HG02759 (cell line): ENCODE results near the gene RAB3IP.
"Not testable (repeated sequence)": the region's sequence is repeated elsewhere in the genome, so short reads cannot be mapped to it uniquely, and the experiment has no call there.

Experiments used
- ATAC-seq: cut with Tn5 transposase; IDR thresholded peaks from one replicate; pipeline ENCODE4 v1.9.1; 2021; ENCODE audit warnings: mild to moderate bottlenecking, moderate library complexity; ENCODE audit not compliant: unreplicated experiment

The RAB3IP gene

GRCh38 chr12:69751476-69751875, 12.8 kb downstream of the RAB3IP start:
- ATAC-seq: no peak

- ATAC-seq: no peak
These were observed 16.6 kb downstream of the RAB3IP start for GRCh38 chr12:69755302-69755701.

GRCh38 chr12:69756088-69756755, 17.6 kb downstream of the RAB3IP start:
- no peak for ATAC-seq

GRCh38 chr12:69758105-69758504, 19.4 kb downstream of the RAB3IP start:
- no peak for ATAC-seq

GRCh38 chr12:69759581-69759980, 20.9 kb downstream of the RAB3IP start:
- ATAC-seq: not testable (repeated sequence)

GRCh38 chr12:69765515-69765914, 26.9 kb downstream of the RAB3IP start:
- ATAC-seq: no peak

- no peak for ATAC-seq
These were observed 27.6 kb downstream of the RAB3IP start for GRCh38 chr12:69766260-69766659.

- no peak for ATAC-seq
These were observed 41.3 kb downstream of the RAB3IP start for GRCh38 chr12:69779928-69780327.

- no peak for ATAC-seq
These were observed 44.7 kb downstream of the RAB3IP start for GRCh38 chr12:69783365-69783764.

GRCh38 chr12:69789351-69789750, 50.7 kb downstream of the RAB3IP start:
- no peak for ATAC-seq

- no peak for ATAC-seq
These were observed 53.9 kb downstream of the RAB3IP start for GRCh38 chr12:69792533-69792932.

GRCh38 chr12:69807101-69807897, 68.6 kb downstream of the RAB3IP start:
- ATAC-seq: not testable (repeated sequence)

GRCh38 chr12:69810870-69811498, 72.3 kb downstream of the RAB3IP start:
- ATAC-seq: no peak

GRCh38 chr12:69816082-69816481, 77.4 kb downstream of the RAB3IP start:
- ATAC-seq: peak; percentile 47

GRCh38 chr12:69821032-69821455, 82.4 kb downstream of the RAB3IP start:
- no peak for ATAC-seq

GRCh38 chr12:69821456-69822159, 82.9 kb downstream of the RAB3IP start:
- ATAC-seq: no peak

GRCh38 chr12:69822201-69822860, 83.7 kb downstream of the RAB3IP start:
- ATAC-seq: no peak

GRCh38 chr12:69824028-69824427, 85.4 kb downstream of the RAB3IP start:
- no peak for ATAC-seq

GRCh38 chr12:69824966-69825560, 86.4 kb downstream of the RAB3IP start, which contains the start of gene MYRFL:
TSS of gene MYRFL (plus strand) at chr12:69825227. CDS start at chr12:69825518, 291 bp downstream.
- no peak for ATAC-seq

GRCh38 chr12:69828897-69829296, 90.2 kb downstream of the RAB3IP start:
- no peak for ATAC-seq
